ENCODE data around the gene GPC6.

The GPC6 gene

DNA sequence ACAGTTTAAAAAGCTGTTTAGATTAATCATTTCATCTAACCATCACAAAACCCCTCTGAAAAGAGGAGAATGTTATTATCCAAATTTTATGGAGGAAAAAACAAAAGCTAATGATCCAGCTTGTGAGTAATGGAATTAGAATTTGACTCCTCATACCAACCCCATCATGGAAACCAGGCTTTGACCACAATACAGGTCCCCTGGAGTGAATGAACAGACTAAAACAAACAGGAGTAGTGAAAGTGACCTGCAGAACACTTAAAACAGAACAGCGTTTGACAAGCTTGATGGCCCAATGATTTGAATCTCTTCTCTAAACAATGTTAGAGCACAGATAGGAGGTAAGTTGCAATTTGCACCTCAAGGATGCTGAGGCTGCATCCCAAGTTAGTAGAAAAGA lies 1022.9 kb downstream of the GPC6 start (continued):
- TF ChIP-seq ZFP41 (tag by site-specific recombination; IDR thresholded peaks at IDR 0.05; ENCODE audit: borderline replicate concordance) (no peak), SP2 (tag by site-specific recombination; IDR thresholded peaks at IDR 0.05) (no peak), ZNF341 (tag by site-specific recombination; IDR thresholded peaks at IDR 0.05; ENCODE audit: low read depth) (peak; percentile 34; the same call in 1 of the 2 replicates), ZNF23 (tag by site-specific recombination; IDR thresholded peaks at IDR 0.05; ENCODE audit: borderline replicate concordance) (no peak), ZFP37 (tag by site-specific recombination; IDR thresholded peaks at IDR 0.05) (no peak), GLI4 (tag by site-specific recombination; IDR thresholded peaks at IDR 0.05) (no peak), KLF7 (tag by site-specific recombination; IDR thresholded peaks at IDR 0.05; ENCODE audit: borderline replicate concordance) (no peak), ZBTB17 (tag by site-specific recombination; IDR thresholded peaks at IDR 0.05) (no peak), ZNF302 (tag by site-specific recombination; IDR thresholded peaks at IDR 0.05; ENCODE audit: low read depth) (no peak), ZNF266 (tag by site-specific recombination; IDR thresholded peaks at IDR 0.05; ENCODE audit: low read depth) (no peak), ZNF664 (tag by site-specific recombination; IDR thresholded peaks at IDR 0.05) (no peak), FEZF1 (tag by site-specific recombination; IDR thresholded peaks at IDR 0.05) (peak; percentile 81), ZNF394 (tag by site-specific recombination; IDR thresholded peaks at IDR 0.05; ENCODE audit: borderline replicate concordance) (no peak), ZNF629 (tag by site-specific recombination; IDR thresholded peaks at IDR 0.05) (peak; percentile 19; the same call in 1 of the 2 replicates), ZNF184 (tag by site-specific recombination; IDR thresholded peaks at IDR 0.05) (no peak), ZNF423 (tag by site-specific recombination; IDR thresholded peaks at IDR 0.05) (0 out of 2 replicates have a peak, but pooled peaks have one; percentile 16), HOXD13 (CRISPR knock-in tag; IDR thresholded peaks at IDR 0.05; ENCODE audit: borderline replicate concordance) (no peak), ZNF549 (tag by site-specific recombination; IDR thresholded peaks at IDR 0.05) (no peak), ZNF114 (tag by site-specific recombination; IDR thresholded peaks at IDR 0.05) (no peak), ZNF354C (tag by site-specific recombination; IDR thresholded peaks at IDR 0.05; ENCODE audit: borderline replicate concordance, low read depth) (no peak), KLF16 (tag by site-specific recombination; IDR thresholded peaks at IDR 0.05) (no peak), SCRT2 (tag by site-specific recombination; IDR thresholded peaks at IDR 0.05) (no peak), ZNF37A (tag by site-specific recombination; IDR thresholded peaks at IDR 0.05) (no peak), ZFHX2 (tag by site-specific recombination; conservative IDR thresholded peaks at IDR 0.05) (no peak)
- TF ChIP-seq, protein P1, sequence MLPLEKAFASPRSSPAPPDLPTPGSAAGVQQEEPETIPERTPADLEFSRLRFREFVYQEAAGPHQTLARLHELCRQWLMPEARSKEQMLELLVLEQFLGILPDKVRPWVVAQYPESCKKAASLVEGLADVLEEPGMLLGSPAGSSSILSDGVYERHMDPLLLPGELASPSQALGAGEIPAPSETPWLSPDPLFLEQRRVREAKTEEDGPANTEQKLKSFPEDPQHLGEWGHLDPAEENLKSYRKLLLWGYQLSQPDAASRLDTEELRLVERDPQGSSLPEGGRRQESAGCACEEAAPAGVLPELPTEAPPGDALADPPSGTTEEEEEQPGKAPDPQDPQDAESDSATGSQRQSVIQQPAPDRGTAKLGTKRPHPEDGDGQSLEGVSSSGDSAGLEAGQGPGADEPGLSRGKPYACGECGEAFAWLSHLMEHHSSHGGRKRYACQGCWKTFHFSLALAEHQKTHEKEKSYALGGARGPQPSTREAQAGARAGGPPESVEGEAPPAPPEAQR (tag by site-specific recombination; IDR thresholded peaks at IDR 0.05): no peak
- TF ChIP-seq, protein P2, sequence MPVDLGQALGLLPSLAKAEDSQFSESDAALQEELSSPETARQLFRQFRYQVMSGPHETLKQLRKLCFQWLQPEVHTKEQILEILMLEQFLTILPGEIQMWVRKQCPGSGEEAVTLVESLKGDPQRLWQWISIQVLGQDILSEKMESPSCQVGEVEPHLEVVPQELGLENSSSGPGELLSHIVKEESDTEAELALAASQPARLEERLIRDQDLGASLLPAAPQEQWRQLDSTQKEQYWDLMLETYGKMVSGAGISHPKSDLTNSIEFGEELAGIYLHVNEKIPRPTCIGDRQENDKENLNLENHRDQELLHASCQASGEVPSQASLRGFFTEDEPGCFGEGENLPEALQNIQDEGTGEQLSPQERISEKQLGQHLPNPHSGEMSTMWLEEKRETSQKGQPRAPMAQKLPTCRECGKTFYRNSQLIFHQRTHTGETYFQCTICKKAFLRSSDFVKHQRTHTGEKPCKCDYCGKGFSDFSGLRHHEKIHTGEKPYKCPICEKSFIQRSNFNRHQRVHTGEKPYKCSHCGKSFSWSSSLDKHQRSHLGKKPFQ (tag by site-specific recombination; IDR thresholded peaks at IDR 0.05): no peak
- TF ChIP-seq, protein P3, sequence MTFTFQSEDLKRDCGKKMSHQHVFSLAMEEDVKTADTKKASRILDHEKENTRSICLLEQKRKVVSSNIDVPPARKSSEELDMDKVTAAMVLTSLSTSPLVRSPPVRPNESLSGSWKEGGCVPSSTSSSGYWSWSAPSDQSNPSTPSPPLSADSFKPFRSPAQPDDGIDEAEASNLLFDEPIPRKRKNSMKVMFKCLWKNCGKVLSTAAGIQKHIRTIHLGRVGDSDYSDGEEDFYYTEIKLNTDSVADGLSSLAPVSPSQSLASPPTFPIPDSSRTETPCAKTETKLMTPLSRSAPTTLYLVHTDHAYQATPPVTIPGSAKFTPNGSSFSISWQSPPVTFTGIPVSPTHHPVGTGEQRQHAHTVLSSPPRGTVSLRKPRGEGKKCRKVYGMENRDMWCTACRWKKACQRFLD (tag by site-specific recombination; IDR thresholded peaks at IDR 0.05): no peak
- TF ChIP-seq, protein P4, sequence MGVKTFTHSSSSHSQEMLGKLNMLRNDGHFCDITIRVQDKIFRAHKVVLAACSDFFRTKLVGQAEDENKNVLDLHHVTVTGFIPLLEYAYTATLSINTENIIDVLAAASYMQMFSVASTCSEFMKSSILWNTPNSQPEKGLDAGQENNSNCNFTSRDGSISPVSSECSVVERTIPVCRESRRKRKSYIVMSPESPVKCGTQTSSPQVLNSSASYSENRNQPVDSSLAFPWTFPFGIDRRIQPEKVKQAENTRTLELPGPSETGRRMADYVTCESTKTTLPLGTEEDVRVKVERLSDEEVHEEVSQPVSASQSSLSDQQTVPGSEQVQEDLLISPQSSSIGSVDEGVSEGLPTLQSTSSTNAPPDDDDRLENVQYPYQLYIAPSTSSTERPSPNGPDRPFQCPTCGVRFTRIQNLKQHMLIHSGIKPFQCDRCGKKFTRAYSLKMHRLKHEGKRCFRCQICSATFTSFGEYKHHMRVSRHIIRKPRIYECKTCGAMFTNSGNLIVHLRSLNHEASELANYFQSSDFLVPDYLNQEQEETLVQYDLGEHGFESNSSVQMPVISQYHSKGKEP (tag by site-specific recombination; IDR thresholded peaks at IDR 0.05): no peak
- TF ChIP-seq, protein P5, sequence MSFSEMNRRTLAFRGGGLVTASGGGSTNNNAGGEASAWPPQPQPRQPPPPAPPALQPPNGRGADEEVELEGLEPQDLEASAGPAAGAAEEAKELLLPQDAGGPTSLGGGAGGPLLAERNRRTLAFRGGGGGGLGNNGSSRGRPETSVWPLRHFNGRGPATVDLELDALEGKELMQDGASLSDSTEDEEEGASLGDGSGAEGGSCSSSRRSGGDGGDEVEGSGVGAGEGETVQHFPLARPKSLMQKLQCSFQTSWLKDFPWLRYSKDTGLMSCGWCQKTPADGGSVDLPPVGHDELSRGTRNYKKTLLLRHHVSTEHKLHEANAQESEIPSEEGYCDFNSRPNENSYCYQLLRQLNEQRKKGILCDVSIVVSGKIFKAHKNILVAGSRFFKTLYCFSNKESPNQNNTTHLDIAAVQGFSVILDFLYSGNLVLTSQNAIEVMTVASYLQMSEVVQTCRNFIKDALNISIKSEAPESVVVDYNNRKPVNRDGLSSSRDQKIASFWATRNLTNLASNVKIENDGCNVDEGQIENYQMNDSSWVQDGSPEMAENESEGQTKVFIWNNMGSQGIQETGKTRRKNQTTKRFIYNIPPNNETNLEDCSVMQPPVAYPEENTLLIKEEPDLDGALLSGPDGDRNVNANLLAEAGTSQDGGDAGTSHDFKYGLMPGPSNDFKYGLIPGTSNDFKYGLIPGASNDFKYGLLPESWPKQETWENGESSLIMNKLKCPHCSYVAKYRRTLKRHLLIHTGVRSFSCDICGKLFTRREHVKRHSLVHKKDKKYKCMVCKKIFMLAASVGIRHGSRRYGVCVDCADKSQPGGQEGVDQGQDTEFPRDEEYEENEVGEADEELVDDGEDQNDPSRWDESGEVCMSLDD (tag by site-specific recombination; IDR thresholded peaks at IDR 0.05): no peak
- TF ChIP-seq, protein P6, sequence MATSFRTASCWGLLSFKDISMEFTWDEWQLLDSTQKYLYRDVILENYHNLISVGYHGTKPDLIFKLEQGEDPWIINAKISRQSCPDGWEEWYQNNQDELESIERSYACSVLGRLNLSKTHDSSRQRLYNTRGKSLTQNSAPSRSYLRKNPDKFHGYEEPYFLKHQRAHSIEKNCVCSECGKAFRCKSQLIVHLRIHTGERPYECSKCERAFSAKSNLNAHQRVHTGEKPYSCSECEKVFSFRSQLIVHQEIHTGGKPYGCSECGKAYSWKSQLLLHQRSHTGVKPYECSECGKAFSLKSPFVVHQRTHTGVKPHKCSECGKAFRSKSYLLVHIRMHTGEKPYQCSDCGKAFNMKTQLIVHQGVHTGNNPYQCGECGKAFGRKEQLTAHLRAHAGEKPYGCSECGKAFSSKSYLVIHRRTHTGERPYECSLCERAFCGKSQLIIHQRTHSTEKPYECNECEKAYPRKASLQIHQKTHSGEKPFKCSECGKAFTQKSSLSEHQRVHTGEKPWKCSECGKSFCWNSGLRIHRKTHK (tag by site-specific recombination; IDR thresholded peaks at IDR 0.05): no peak
- TF ChIP-seq, protein P7, sequence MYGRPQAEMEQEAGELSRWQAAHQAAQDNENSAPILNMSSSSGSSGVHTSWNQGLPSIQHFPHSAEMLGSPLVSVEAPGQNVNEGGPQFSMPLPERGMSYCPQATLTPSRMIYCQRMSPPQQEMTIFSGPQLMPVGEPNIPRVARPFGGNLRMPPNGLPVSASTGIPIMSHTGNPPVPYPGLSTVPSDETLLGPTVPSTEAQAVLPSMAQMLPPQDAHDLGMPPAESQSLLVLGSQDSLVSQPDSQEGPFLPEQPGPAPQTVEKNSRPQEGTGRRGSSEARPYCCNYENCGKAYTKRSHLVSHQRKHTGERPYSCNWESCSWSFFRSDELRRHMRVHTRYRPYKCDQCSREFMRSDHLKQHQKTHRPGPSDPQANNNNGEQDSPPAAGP (tag by site-specific recombination; IDR thresholded peaks at IDR 0.05): no peak
